H9 (cell line): ENCODE data around the gene LRSAM1. TPM values are rescaled to one million over a fixed set of nuclear protein-coding genes. Genes with fewer than 3 reads are reported as not detected.

Experiments
- DNase-seq: peaks from one replicate; pipeline ENCODE4 v3.0.0-alpha.2; 2017
- H2AFZ ChIP-seq: one replicate; pipeline ENCODE4 v1.6.1; 2013; ENCODE audit warnings: mild to moderate bottlenecking, low read length, control low read depth, moderate library complexity
- H2AK5ac ChIP-seq: 2 replicates; pipeline ENCODE4 v1.6.1; 2013; ENCODE audit warnings: low read length, control low read depth, mixed read lengths; ENCODE audit not compliant: insufficient read length
- H2BK120ac ChIP-seq: one replicate; pipeline ENCODE4 v1.6.1; 2013; ENCODE audit warnings: low read depth, mild to moderate bottlenecking, low read length, control low read depth, inconsistent platforms; ENCODE audit not compliant: poor library complexity, severe bottlenecking
- H2BK12ac ChIP-seq: 2 replicates; pipeline ENCODE4 v1.6.1; 2013; ENCODE audit warnings: low read length, control low read depth, mixed read lengths, low read depth; ENCODE audit not compliant: insufficient read length
- H2BK15ac ChIP-seq: 2 replicates; pipeline ENCODE4 v1.6.1; 2013; ENCODE audit warnings: low read depth, low read length, control low read depth
- H2BK20ac ChIP-seq: one replicate; pipeline ENCODE4 v1.6.1; 2013; ENCODE audit warnings: low read depth, mild to moderate bottlenecking, low read length, control low read depth, inconsistent platforms; ENCODE audit not compliant: poor library complexity, severe bottlenecking
- H2BK5ac ChIP-seq: 2 replicates; pipeline ENCODE4 v1.6.1; 2013; ENCODE audit warnings: low read length, control low read depth, mixed read lengths; ENCODE audit not compliant: insufficient read length
- H3K14ac ChIP-seq: 2 replicates; pipeline ENCODE4 v1.6.1; 2013; ENCODE audit warnings: low read length, control low read depth; ENCODE audit not compliant: insufficient read depth
- H3K18ac ChIP-seq: 2 replicates; pipeline ENCODE4 v1.6.1; 2013; ENCODE audit warnings: low read depth, mild to moderate bottlenecking, mixed read lengths, low read length, control low read depth; ENCODE audit not compliant: insufficient read length
- H3K23ac ChIP-seq: 2 replicates; pipeline ENCODE4 v1.6.1; 2013; ENCODE audit warnings: low read length, control low read depth, mixed read lengths, low read depth; ENCODE audit not compliant: insufficient read length
- H3K23me2 ChIP-seq: 2 replicates; pipeline ENCODE4 v1.6.1; 2013; ENCODE audit warnings: low read depth, mild to moderate bottlenecking, mixed read lengths, low read length, control low read depth; ENCODE audit not compliant: insufficient read length, poor library complexity, severe bottlenecking
- H3K27ac ChIP-seq: 2 replicates; pipeline ENCODE4 v1.5.1; 2013; ENCODE audit warnings: low read length, control low read depth, mixed read lengths, low read depth; ENCODE audit not compliant: insufficient read length
- H3K27me3 ChIP-seq: 2 replicates; pipeline ENCODE4 v1.6.1; 2013; ENCODE audit warnings: low read length, control low read depth, inconsistent platforms; ENCODE audit not compliant: insufficient read depth
- H3K4ac ChIP-seq: 2 replicates; pipeline ENCODE4 v1.6.1; 2013; ENCODE audit warnings: low read depth, mild to moderate bottlenecking, control low read depth, inconsistent platforms, low read length, moderate library complexity
- H3K4me1 ChIP-seq: 2 replicates; pipeline ENCODE4 v1.6.1; 2013; ENCODE audit warnings: low read length, control low read depth, inconsistent platforms; ENCODE audit not compliant: insufficient read depth
- H3K4me2 ChIP-seq: 2 replicates; pipeline ENCODE4 v1.6.1; 2013; ENCODE audit warnings: low read length, control low read depth, mixed read lengths; ENCODE audit not compliant: insufficient read length, insufficient read depth
- H3K56ac ChIP-seq: 2 replicates; pipeline ENCODE4 v1.6.1; 2013; ENCODE audit warnings: low read depth, mild to moderate bottlenecking, mixed read lengths, low read length, control low read depth; ENCODE audit not compliant: insufficient read length
- H3K79me1 ChIP-seq: 2 replicates; pipeline ENCODE4 v1.6.1; 2013; ENCODE audit warnings: low read depth, mild to moderate bottlenecking, moderate library complexity, low read length, control low read depth, inconsistent platforms; ENCODE audit not compliant: insufficient read depth, poor library complexity, severe bottlenecking
- H3K79me2 ChIP-seq: 2 replicates; pipeline ENCODE4 v1.6.1; 2013; ENCODE audit warnings: low read length, control low read depth, inconsistent platforms; ENCODE audit not compliant: insufficient read depth
- H3K9ac ChIP-seq: 2 replicates; pipeline ENCODE4 v1.6.1; 2013; ENCODE audit warnings: low read length, control low read depth, mixed read lengths; ENCODE audit not compliant: insufficient read length; ENCODE audit errors: extremely low read depth
- H3K9me3 ChIP-seq: one replicate; pipeline ENCODE4 v1.6.1; 2013; ENCODE audit warnings: low read depth, low read length, inconsistent platforms; ENCODE audit not compliant: control insufficient read depth
- H3T11ph ChIP-seq: one replicate; pipeline ENCODE4 v1.6.1; 2013; ENCODE audit warnings: mild to moderate bottlenecking, low read length, control low read depth, inconsistent platforms
- H4K20me1 ChIP-seq: one replicate; pipeline ENCODE4 v1.6.1; 2013; ENCODE audit not compliant: control insufficient read depth, insufficient read length, insufficient read depth
- H4K5ac ChIP-seq: 2 replicates; pipeline ENCODE4 v1.6.1; 2013; ENCODE audit warnings: low read depth, mild to moderate bottlenecking, mixed read lengths, low read length, control low read depth; ENCODE audit not compliant: insufficient read length
- H4K8ac ChIP-seq: replicated peaks from 2 replicates; pipeline ENCODE4 v1.6.1; 2013; ENCODE audit warnings: low read length, control low read depth, mixed read lengths, low read depth; ENCODE audit not compliant: insufficient read length
- H4K91ac ChIP-seq: 2 replicates; pipeline ENCODE4 v1.6.1; 2013; ENCODE audit warnings: low read depth, mild to moderate bottlenecking, moderate library complexity, mixed read lengths, low read length, control low read depth; ENCODE audit not compliant: insufficient read length
- H3K27ac Mint-ChIP-seq, 3 experiments: 2 replicates in 2 of 3; 3 replicates in 1 of 3; pipeline ENCODE4 v1.8.0; 2020 to 2021; ENCODE audit warnings: mixed read lengths in 3 of 3, mild to moderate bottlenecking in 1 of 3, moderate library complexity in 1 of 3
- H3K27me3 Mint-ChIP-seq: 2 replicates; pipeline ENCODE4 v1.8.0; 2021; ENCODE audit warnings: low read depth, mild to moderate bottlenecking, moderate library complexity, mixed read lengths
- H3K36me3 Mint-ChIP-seq, 3 experiments: 2 replicates in 2 of 3; 3 replicates in 1 of 3; pipeline ENCODE4 v1.8.0; 2020 to 2021; ENCODE audit warnings: low read depth in 3 of 3, mixed read lengths in 3 of 3; ENCODE audit not compliant: insufficient read depth in 1 of 3
- H3K4me1 Mint-ChIP-seq, 2 experiments: 2 replicates each; pipeline ENCODE4 v1.8.0; 2020; ENCODE audit warnings: mixed read lengths in 2 of 2
- H3K4me3 Mint-ChIP-seq, 2 experiments: 2 replicates in 1 of 2; 3 replicates in 1 of 2; pipeline ENCODE4 v1.8.0; 2020 to 2021; ENCODE audit warnings: mild to moderate bottlenecking in 2 of 2, mixed read lengths in 2 of 2, moderate library complexity in 1 of 2
- H3K9me3 Mint-ChIP-seq, 2 experiments: 2 replicates in 1 of 2; 3 replicates in 1 of 2; pipeline ENCODE4 v1.8.0; 2020; ENCODE audit warnings: mild to moderate bottlenecking in 2 of 2, mixed read lengths in 2 of 2, moderate library complexity in 1 of 2
- CTCF ChIP-seq: fragments of 200-600 bp; sonication (generic); conservative IDR thresholded peaks from 3 replicates; pipeline ENCODE4 v1.8.0; 2021; ENCODE audit warnings: antibody characterized with exemption, mild to moderate bottlenecking
- WGBS: extraction: QIAGEN DNeasy Blood & Tissue Kit; methylation state at CpG from one replicate; pipeline ENCODE4 v1.1.7; 2013; ENCODE audit warnings: missing lambda C conversion rate, low lambda C conversion rate, mixed read lengths; ENCODE audit not compliant: insufficient read length; ENCODE audit errors: extremely low coverage; 5-methylcytosine and 5-hydroxymethylcytosine counted together
- total RNA-seq: library from RNA; stranded (reverse); gene quantifications from 2 replicates; pipeline ENCODE4 v1.2.1, GENCODE V29; 2021

Gene LRSAM1
- total RNA-seq, 1 experiment from 2014 or later: 16.2 TPM

GRCh38 chr9:127482662-127483061 is 31.4 kb downstream of the LRSAM1 start:
- no peak overlapping the region for H3K4ac ChIP-seq
- H2BK5ac ChIP-seq: no peak overlapping the region
- H3K36me3 Mint-ChIP-seq: peaks cover 6 to 50% (median 36%) of the 10 kb centered on the region in 3 experiments; a peak in 6 of 7 replicates
- no peak overlapping the region for H3K4me2 ChIP-seq
- H3K9me3 Mint-ChIP-seq: no peaks in the 10 kb centered on the region
- H4K91ac ChIP-seq: no peak overlapping the region
- H4K8ac ChIP-seq: no peak overlapping the region
- no peak overlapping the region for H2BK12ac ChIP-seq
- no peak for TF ChIP-seq CTCF
- H3K23ac ChIP-seq: no peak overlapping the region
- H3K18ac ChIP-seq: no peak overlapping the region
- no peak overlapping the region for H2AK5ac ChIP-seq
- H3K9me3 ChIP-seq: no peaks in the 10 kb centered on the region
- no peak overlapping the region for H4K5ac ChIP-seq
- H3K4me1 Mint-ChIP-seq: no peaks in the 10 kb centered on the region
- no peak overlapping the region for H3K56ac ChIP-seq
- no peak overlapping the region for H3K14ac ChIP-seq
- no peaks in the 10 kb centered on the region for H3K23me2 ChIP-seq
- H3K27me3 ChIP-seq: no peaks in the 10 kb centered on the region
- no peaks in the 10 kb centered on the region for H3K27me3 Mint-ChIP-seq
- H2BK15ac ChIP-seq: no peak overlapping the region
- H3K79me1 ChIP-seq: no peaks in the 10 kb centered on the region
- no peak overlapping the region for H3T11ph ChIP-seq
- H2BK20ac ChIP-seq: no peak overlapping the region
- H3K27ac Mint-ChIP-seq: no peak overlapping the region
- H3K4me1 ChIP-seq: no peaks in the 10 kb centered on the region
- no CpG with 5 or more reads among the region's 9 CpGs for WGBS
- H2BK120ac ChIP-seq: no peak overlapping the region
- H3K4me3 Mint-ChIP-seq: no peak overlapping the region
- no peak overlapping the region for H3K27ac ChIP-seq
- H3K79me2 ChIP-seq: no peaks in the 10 kb centered on the region
- no peak overlapping the region for H3K9ac ChIP-seq
- no peaks in the 10 kb centered on the region for H4K20me1 ChIP-seq
- no peak for DNase-seq
- H2AFZ ChIP-seq: no peak overlapping the region
